SU-DHL-6 (cell line): ENCODE data around the gene DGKG.

Experiments
- EZH2phosphoT487 ChIP-seq: fragments of 200-600 bp; sonication (generic), shearing (Covaris generic); conservative IDR thresholded peaks from 2 replicates; pipeline ENCODE4 v1.6.1; 2018; ENCODE audit warnings: mild to moderate bottlenecking, antibody characterized with exemption, low read length, moderate library complexity, mixed read lengths
- TF ChIP-seq, protein P1 (sequence below): fragments of 200-600 bp; sonication (generic); IDR thresholded peaks from one replicate; pipeline ENCODE4 v1.5.1; 2017; ENCODE audit warnings: antibody characterized with exemption, mild to moderate bottlenecking, low read length, moderate library complexity; ENCODE audit not compliant: insufficient read depth, poor library complexity, severe bottlenecking

DNA sequence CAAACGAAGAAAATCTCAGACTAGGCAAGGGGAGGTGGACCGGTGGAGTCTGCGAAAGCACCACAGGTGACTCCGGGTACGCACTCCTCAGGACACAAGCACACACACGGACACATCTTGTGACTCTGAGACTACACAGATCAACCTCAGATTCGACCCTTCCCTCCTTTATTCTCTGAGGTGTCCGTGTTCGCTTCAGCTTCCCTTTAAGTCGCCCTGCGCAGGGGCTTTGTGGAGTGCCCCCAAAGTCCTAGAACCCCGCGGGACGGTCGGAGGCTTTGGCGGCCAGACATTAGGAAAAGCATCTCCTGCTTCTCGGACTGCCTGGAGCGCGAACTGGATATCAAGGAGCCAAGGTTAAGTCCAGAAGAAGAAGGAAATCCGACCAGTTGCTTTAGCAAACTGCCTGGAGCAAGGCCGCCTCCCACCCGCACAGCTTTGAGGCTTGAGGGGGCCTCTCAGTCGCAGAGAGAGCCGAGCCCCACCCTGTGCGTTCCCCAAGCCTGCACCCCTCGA lies 730 bp downstream of the DGKG start:
- no peak for TF ChIP-seq EZH2phosphoT487
- TF ChIP-seq, protein P1, sequence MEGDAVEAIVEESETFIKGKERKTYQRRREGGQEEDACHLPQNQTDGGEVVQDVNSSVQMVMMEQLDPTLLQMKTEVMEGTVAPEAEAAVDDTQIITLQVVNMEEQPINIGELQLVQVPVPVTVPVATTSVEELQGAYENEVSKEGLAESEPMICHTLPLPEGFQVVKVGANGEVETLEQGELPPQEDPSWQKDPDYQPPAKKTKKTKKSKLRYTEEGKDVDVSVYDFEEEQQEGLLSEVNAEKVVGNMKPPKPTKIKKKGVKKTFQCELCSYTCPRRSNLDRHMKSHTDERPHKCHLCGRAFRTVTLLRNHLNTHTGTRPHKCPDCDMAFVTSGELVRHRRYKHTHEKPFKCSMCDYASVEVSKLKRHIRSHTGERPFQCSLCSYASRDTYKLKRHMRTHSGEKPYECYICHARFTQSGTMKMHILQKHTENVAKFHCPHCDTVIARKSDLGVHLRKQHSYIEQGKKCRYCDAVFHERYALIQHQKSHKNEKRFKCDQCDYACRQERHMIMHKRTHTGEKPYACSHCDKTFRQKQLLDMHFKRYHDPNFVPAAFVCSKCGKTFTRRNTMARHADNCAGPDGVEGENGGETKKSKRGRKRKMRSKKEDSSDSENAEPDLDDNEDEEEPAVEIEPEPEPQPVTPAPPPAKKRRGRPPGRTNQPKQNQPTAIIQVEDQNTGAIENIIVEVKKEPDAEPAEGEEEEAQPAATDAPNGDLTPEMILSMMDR: no peak
